ENCODE measurements around the gene RRP12.

GRCh38 chr10:97444212-97444611, 43.1 kb upstream of the RRP12 start:
- TF ChIP-seq EZH2 (IDR thresholded peaks at IDR 0.05; ENCODE audit: insufficient read depth, poor library complexity, severe bottlenecking) (no peak), EZH2phosphoT487 (IDR thresholded peaks at IDR 0.05; ENCODE audit: insufficient read depth, low read depth) (no peak)

Data from GM23248 (cell line).